Measurements from ENCODE around the gene PCDHA1.

DNA sequence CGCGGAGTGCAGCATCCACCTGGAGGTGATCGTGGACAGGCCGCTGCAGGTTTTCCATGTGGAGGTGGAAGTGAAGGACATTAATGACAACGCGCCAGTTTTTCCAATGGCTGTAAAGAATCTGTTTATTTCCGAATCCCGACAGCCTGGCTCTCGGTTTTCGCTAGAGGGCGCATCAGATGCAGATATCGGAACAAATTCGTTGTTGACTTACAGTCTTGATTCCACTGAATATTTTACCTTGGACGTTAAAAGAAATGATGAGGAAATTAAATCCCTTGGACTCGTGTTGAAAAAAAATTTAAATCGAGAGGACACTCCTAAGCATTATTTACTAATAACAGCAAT, 15.5 kb downstream of the PCDHA1 start:
- TF ChIP-seq MYC (IDR thresholded peaks at IDR 0.05; ENCODE audit: low read depth, low read length) (no peak), POLR2A (IDR thresholded peaks at IDR 0.05; ENCODE audit: low read depth, low read length) (no peak), EZH2 (IDR thresholded peaks at IDR 0.05; ENCODE audit: borderline replicate concordance, low read depth, low read length, severe bottlenecking) (no peak), JUN (IDR thresholded peaks at IDR 0.05; ENCODE audit: borderline replicate concordance, insufficient read depth, insufficient read length, low read depth) (no peak)
- TF ChIP-seq, protein P1, sequence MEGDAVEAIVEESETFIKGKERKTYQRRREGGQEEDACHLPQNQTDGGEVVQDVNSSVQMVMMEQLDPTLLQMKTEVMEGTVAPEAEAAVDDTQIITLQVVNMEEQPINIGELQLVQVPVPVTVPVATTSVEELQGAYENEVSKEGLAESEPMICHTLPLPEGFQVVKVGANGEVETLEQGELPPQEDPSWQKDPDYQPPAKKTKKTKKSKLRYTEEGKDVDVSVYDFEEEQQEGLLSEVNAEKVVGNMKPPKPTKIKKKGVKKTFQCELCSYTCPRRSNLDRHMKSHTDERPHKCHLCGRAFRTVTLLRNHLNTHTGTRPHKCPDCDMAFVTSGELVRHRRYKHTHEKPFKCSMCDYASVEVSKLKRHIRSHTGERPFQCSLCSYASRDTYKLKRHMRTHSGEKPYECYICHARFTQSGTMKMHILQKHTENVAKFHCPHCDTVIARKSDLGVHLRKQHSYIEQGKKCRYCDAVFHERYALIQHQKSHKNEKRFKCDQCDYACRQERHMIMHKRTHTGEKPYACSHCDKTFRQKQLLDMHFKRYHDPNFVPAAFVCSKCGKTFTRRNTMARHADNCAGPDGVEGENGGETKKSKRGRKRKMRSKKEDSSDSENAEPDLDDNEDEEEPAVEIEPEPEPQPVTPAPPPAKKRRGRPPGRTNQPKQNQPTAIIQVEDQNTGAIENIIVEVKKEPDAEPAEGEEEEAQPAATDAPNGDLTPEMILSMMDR (IDR thresholded peaks at IDR 0.05; ENCODE audit: extremely low read depth in 1 of 2, insufficient read depth in 1 of 2, low read depth in 1 of 2, low read length in 2 of 2): peak; percentile 24 to 35
